OCI-M1 (cell line): Measurements from ENCODE around the gene MTNR1B.

Source experiments
- DNase-seq: peaks from one replicate; lab custom pipeline; 2025; lab: John Stamatoyannopoulos, UW

Gene MTNR1B

DNA sequence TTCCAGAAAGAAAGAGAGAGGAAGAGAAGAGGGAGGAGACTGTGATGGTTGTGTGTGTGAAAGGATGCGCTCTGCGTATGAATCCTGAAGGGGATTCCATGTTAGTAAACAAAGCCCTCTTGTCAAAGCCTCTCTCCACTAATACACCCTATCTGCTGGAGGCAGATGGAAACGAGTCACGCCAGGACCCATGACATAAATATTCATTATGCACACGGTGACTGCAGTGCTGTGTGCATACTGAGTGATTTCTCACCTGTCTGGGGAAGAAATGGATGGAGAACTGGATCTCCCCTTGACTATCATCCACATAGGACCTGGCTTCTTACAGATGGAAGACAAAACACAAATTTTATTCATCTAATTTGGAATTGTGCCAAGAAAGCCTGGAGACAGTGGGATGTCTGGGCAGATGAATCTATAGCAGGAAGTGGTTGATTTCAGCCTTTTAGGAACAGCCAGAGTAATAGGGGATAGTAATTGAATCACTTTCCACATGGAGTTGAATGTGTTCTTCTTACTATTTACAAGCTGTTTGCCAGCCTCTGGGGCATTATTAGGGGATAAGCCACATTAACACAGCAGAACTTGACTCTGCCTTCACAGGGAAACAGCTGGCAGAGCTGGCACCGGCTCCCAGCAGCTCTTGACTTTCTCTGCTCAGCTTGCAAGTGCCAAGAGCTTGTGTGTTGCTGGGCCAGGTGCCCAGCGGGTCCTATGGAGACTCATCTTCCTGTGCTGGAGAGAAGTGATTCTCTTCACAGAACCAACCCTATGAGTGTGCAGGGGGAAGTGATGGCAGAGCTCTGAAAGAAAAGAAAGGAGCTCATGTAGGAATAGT is 9.0 kb downstream of the MTNR1B start:
- DNase-seq, result no peak

DNA sequence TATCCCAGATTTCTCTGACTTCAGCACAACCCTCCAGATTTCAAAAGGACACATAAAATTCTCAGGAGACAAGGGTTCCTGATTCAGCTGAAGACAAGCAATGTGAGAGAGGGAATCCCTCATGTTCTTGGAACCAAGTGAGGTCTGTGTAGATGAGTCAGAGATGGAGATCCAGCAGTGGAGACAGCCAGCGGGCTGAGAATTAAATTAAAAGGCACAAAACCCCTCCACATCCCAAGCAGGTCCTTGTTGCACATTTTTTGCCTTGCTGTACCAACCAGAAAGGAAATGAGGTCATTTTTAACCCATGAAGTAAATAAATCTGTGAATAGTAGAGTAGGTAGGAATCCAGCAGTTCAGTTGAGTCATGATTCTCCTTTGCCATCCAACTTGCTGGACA is 9.7 kb downstream of the MTNR1B start:
- DNase-seq, result no peak

DNA sequence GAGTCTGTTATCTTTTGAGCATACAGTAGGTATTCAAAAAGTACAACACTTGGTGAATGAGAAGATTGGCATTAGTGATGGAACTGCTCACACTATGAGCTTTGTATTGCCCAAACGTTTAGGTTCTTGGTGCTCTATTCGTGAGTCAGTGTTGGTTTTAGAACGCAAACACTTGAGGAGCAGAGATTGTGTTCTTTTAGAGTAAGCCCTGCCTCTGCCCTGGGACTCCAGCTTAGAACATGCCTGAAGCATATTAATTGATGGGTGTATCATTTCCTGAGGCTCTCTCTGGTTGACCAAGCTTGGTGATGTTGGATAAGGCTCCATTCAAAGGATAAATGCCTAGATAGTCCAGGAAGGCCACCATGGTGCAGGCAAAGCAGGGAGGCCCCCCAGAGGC is 10.9 kb downstream of the MTNR1B start:
- no peak for DNase-seq

DNA sequence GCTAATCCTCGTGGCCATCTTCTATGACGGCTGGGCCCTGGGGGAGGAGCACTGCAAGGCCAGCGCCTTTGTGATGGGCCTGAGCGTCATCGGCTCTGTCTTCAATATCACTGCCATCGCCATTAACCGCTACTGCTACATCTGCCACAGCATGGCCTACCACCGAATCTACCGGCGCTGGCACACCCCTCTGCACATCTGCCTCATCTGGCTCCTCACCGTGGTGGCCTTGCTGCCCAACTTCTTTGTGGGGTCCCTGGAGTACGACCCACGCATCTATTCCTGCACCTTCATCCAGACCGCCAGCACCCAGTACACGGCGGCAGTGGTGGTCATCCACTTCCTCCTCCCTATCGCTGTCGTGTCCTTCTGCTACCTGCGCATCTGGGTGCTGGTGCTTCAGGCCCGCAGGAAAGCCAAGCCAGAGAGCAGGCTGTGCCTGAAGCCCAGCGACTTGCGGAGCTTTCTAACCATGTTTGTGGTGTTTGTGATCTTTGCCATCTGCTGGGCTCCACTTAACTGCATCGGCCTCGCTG is 12.1 kb downstream of the MTNR1B start:
- no peak for DNase-seq

DNA sequence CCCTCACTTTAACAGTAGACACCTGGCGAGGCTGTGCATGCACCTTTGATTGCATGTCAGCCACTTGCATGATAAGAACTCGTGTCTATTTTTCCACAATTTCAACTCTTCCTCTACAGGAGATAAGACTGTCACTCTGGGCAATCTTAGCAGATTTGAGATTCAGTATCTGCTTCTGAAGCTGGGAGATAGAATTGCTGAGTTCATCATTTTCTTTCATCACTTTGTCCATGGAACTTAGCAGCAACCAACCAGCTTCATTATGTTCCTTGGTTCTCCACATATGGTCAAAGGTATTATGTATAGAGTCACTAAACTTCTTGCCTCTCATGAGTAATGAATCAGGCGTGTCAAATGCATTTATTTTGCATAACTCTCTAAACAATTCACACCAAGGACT is 17.1 kb downstream of the MTNR1B start:
- DNase-seq, result no peak

DNA sequence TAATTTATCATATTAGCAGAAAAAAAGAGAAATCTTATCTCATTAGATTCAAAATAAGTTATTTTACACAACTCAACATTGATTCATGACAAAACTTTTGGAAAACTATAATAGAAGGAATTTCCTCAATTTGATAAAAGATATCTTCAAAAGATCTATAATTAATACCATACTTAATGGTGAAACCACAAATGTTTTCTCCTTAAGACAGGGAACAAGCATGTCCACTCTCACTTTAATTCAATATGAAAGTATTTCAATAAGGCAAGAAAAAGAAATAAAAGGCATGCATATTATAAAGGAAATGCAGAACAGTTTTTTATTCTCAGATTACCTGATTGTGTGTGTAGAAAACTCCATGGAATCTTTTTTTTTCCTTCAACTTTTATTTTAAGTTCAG is 23.6 kb downstream of the MTNR1B start:
- DNase-seq, result no peak

DNA sequence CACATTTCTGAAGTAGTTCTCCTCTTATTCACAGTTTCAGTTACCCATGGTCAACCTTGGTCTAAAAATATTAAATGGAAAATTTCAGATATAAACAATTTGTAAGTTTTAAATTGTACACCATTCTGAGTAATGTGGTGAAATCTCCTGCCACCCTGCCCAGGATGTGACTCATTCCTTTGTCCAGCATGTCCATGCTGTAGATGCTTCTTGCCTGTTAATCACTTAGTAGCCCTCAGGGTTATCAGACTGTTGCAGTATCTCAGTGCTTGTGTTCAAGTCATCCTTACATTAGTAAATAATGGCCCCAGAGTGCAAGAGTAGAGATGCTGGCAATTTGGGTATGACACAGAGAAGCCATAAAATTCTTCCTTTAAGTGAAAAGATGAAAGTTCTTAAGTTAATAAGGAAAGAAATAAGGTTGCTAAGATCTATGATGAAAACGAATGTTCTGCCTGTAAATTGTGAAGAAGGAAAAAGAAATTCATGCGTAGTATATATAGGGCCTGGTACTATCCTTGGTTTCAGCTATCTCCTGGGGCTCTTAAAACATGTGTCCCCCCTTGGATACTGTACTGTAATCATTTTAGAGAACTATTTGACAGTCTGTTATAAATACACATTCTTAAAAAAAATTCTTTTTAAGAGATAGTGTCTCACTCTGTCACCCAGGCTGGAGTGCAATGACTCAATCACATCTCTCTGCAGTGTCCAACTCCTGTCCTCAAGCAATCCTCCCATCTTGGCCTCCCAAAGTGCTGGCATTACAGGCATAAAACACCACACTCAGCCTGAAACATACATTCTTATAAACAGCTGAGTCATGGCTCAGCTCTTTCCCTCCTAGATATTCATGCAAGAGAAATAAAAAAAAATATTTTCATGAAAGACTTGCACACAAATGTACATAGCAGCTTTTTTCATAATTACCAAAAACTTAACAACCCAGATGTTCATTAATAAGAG is 31.3 kb downstream of the MTNR1B start:
- peak; percentile 76 for DNase-seq

DNA sequence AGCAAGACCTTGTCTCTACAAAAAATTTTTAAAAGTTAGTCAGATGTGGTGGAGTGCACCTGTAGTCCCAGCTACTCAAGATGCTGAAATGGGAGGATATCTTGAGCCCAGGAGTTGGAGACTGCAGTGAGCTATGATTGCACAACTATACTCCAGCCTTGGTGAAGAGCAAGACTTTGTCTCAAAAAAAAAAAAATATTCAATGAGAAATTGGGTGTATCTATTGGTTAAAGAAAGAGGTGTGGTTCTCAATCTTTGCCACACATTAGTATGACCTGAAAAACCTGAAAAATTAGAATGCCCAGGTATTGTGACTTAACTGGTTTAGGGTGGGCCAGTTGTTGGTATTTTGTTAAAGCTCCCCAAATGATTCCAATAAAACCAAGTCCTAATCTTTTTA is 32.4 kb downstream of the MTNR1B start:
- no peak for DNase-seq

DNA sequence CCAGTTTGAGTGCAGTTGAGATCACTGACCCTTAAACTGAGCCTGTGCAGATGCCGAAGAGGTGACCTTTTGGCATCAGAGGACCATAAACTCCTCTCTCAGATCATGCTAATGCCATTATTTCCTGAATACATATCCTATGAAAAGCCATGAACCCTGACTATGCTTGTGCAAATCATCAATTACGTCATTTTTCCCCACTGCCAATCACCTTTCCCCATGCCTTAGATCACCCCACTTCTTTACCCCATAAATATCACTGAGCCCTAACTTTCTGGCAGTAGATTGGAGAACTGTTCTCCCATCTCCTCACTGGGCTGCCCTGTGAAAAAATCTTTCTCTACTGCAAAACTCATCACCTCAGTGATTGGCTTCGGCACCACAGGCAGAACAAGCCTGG is 32.9 kb downstream of the MTNR1B start:
- no peak for DNase-seq

DNA sequence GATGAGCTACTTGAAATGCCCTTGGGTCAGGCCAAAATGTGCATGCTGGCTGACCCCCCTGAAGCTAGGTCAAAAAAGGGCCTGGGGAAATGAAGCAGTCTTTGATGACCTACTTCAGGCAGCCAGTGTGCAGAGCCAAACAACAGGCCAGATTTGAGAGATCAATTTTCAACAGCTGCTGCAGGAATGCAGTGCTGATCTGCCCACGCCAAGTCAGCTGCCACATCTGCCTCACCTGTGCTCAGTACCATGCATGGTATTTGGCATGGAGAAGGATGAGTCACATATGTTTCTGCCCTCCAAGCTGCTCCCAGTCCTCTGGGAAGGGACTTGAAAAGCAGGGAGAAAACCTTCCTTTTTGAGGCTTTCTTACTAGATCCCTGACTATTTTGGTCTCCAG is 35.8 kb downstream of the MTNR1B start:
- DNase-seq, result no peak

DNA sequence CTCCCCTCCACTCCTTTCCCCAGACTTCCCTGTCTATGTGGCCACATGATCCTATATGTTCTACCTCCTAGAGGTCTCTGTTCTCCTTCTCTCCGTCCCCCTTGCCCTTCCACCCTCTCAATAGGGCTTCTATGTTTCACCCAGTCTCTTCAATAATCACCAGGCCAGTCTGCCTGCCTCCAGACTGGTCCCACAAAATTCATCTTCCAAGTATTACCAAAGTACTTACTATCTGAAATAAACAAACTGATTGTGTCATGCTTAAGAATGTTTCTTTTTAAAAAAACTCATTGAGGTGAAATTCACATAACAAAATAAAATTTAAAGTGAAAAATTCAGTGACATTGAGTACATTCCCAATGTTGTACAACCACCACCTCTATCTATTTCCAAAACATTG is 44.2 kb downstream of the MTNR1B start:
- DNase-seq, result no peak

DNA sequence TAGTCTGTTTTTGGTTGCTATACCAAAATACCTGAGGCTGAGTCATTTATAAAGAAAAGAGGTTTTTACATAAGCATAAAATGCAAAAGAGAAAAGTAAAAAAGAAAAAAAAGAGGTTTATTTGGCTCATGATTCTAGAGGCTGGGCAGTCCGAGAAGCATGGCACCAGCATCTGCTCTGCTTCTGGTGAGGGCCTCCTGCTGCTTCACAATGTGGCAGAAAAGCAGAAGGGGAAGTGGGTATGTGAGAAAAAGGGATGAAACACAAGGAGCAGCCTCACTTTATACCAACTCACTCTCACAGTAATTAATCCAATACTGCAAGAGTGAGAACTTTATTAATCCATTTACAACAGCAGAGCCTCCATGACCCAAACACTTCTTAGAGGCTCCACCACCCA is 47.1 kb downstream of the MTNR1B start:
- DNase-seq, result no peak

DNA sequence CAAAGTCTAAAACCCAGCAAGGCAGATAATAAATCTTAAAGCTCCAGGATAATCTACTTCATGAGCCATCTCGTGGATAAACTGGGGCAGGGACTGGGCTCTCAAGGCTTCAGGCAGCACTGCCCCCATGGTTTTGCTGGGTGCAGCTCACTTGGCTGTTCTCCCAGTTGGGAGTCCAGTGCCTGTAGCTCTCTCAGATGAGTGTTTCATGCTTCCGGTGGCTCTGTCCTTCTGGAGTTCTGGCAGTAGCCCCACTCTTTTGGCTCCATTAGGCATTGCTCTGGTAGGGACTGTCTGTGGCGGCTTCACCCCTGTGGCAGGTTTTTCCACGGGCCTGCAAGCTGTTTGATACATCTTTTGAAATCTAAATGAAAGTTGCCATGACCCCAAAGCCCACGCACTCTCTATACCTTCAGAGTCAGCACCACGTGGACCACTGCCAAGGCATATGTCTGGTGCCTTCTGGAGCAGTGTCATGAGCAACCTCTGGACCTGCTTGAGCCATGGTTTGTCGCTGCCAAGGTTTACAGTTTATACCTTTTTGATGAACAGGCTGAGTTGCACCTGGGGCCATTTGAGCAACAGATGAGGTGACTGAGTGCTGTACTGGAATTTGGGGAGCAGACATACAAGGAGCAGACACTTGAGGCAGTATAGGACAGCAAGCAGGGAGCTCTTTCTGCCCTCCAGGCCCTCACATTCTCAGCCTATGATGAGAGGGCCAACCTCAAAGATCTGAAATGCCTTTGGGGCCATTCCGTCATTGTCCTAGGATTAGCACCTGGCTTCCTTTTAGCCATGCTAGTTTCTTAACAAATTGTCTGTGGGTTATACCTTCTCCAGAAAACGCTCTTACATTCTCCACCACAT is 48.6 kb downstream of the MTNR1B start:
- no peak for DNase-seq

DNA sequence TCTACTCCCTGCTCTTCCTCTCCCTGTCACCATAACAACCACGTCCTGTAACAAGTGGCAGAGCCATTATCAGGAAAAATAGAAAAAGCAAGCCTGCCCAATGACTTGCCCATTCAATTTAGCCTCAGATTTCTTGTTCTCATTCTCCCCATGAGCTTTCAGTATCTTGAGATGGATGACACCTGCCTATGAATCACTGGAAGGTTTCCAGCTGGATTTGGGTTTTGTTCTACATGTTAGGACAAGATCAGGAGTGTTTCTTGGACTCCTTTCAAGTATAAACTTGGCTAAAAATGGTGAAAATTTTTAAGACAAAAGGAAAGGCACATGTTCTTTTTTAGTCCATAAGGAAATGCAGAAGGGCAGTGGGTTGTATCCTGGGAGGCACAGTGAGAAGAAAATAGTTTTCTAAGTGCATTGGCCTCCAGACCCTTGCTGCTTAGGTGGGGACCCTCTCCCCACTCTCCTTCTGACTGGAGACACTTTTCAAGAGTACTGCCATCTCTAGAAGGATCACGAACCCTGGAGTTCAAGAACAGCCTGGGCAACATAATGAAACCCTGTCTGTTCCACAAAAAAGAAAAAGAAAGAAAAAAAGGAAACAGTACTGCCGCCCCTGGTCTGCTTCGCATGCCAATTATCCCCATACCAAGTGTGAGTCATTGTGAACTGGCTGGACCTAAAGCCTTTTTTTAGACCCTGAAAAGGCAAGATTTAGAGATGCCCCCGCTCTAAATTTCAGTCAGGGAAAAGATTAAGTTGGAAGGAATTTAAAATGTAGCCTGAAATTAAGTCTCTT is 51.0 kb downstream of the MTNR1B start:
- DNase-seq, result no peak

DNA sequence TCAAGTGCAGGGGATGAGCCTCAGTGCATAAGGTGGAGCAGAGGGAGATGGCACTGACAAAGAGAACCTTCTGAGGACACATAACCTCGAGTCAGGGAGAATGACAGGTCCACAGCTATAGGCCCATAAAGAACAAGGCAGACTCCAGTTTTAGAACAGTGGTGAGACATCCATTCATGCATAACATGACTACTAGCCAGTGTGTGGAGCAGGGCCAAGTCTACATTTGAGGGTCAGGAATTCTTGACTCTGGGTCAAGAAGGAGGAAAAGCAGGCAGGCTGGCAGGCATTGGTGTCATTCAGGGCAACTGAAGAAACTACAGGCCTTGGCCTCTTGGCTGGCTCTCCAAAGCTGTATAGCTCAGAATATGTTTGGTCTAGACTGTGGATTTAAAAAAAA is 54.9 kb downstream of the MTNR1B start:
- no peak for DNase-seq

DNA sequence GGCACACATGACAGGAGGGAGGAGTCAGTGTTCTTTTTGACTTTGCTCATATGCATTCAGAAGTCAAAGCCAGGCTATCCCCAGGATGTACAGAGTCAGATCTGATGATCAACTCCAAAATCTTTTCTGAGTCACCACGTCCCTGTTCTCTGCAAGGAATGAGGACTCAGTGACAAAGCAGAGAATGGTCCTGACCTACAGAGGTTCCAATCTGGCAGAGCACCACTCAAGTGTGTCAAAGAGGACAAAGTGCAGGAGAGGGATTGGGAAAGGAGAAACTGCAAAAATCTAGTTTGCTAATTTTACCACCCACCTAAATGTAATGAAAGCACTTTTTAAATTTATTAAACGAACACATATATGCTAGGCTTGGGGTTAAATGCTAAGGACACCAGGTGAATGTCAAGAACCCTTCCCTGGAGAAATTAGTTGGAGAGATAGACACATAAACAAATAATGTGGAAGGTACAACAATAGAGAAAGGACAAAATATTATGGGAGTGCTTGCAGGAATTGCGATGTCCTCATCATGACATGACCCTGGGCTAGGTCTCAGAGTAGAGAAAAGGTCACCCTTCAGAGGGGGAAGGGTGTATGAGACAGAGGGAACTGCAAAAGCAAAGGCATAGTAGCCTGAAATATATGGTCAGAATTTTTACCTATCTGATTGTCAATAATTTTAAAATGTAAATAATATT is 56.3 kb downstream of the MTNR1B start:
- DNase-seq, result no peak

DNA sequence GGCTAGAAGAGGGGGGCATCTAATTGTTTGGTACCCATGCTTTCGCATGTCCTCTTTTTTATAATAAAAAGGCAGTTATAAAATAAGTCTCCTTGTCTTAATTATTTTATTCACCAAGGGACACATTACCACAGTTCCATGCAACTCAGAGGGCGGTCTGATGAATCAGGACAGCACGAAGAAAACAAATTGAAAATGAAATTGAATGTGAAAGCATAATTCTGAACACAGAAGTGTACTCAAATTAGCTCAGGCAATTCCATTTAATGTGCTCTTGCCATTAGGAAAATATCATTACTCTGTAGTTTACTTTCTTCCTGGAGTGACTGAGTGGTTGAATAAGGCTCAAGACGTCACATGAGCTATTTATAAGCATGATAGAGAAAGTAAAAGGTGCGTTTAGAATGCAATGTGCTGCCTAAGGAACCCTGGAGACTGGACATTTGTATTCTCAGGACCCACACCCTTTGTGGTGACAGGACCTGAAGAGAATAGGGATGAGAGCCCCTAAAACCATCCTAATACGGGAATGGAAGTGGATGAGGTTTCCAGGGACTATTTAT is 59.6 kb downstream of the MTNR1B start:
- peak; percentile 12 for DNase-seq

DNA sequence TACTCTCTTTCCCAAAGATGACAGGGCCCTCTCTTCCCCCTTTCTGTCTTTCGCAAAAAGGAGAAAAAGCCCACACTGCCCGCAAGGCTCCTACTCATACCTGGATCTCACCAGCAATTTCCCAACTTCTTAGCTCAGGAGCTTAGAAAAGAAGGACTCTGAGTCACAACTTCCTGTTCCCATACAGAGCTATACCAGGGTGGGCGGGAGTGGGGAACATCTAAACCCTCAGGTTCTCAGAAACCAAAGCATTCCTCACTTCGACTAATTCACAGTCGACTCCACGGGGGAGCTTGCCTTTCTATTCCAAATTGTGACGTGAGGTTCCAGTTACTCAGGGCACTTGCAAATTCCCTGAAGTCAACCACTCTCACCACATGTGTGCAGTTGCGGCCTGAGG is 61.9 kb downstream of the MTNR1B start:
- DNase-seq, result no peak
